Osteoblast (primary cell): ENCODE results near the gene APOA4. TPM values are rescaled to one million over a fixed set of nuclear protein-coding genes. Genes with fewer than 3 reads are reported as not detected.

Experiments
- DNase-seq: peaks from one replicate; pipeline ENCODE4 v3.0.0; 2011; ENCODE audit warnings: low spot score, mixed read lengths; ENCODE audit not compliant: insufficient read length; ENCODE audit errors: missing footprints
- H2AFZ ChIP-seq: 2 replicates; pipeline ENCODE4 v1.6.0; 2011; ENCODE audit warnings: mild to moderate bottlenecking, low read length
- H3K27ac ChIP-seq: 2 replicates; pipeline ENCODE4 v1.5.1; 2011; ENCODE audit warnings: mild to moderate bottlenecking, low read depth, low read length, moderate library complexity
- H3K27me3 ChIP-seq: 2 replicates; pipeline ENCODE4 v1.6.0; 2012; ENCODE audit warnings: mild to moderate bottlenecking, control low read depth, inconsistent platforms, low read length, moderate library complexity; ENCODE audit not compliant: insufficient read depth
- H3K36me3 ChIP-seq: 2 replicates; pipeline ENCODE4 v1.5.1; 2011; ENCODE audit warnings: mild to moderate bottlenecking, low read length, control low read depth, moderate library complexity; ENCODE audit not compliant: insufficient read depth
- H3K4me1 ChIP-seq: 2 replicates; pipeline ENCODE4 v1.5.1; 2011; ENCODE audit warnings: mild to moderate bottlenecking, low read length, control low read depth, moderate library complexity; ENCODE audit not compliant: insufficient read depth
- H3K4me2 ChIP-seq: 2 replicates; pipeline ENCODE4 v1.6.0; 2011; ENCODE audit warnings: mild to moderate bottlenecking, low read length; ENCODE audit not compliant: insufficient read depth
- H3K4me3 ChIP-seq: fragments of 200-600 bp; sonication (generic); 3 replicates; pipeline ENCODE4 v1.5.1; 2012; ENCODE audit warnings: mild to moderate bottlenecking, low read length, inconsistent platforms; ENCODE audit not compliant: insufficient read depth
- H3K79me2 ChIP-seq: 2 replicates; pipeline ENCODE4 v1.6.0; 2012; ENCODE audit warnings: mild to moderate bottlenecking, low read length, control low read depth, inconsistent platforms; ENCODE audit not compliant: insufficient read depth
- H3K9me3 ChIP-seq: 2 replicates; pipeline ENCODE4 v1.5.1; 2011; ENCODE audit warnings: low read depth, low read length, control low read depth
- H4K20me1 ChIP-seq: 2 replicates; pipeline ENCODE4 v1.6.0; 2012; ENCODE audit warnings: mild to moderate bottlenecking, low read length, control low read depth; ENCODE audit not compliant: insufficient read depth
- total RNA-seq: library from RNA; depleted of rRNA; stranded (reverse); fragments of >200 nt; gene quantifications from 2 replicates; pipeline ENCODE4 v1.2.3, GENCODE V29; 2012
- TF ChIP-seq, protein P1 (sequence below): IDR thresholded peaks from 2 replicates; pipeline ENCODE4 v1.5.1; 2011; ENCODE audit warnings: mild to moderate bottlenecking, low read depth, low read length, moderate library complexity; ENCODE audit errors: extremely low read depth

APOA4 gene
- total RNA-seq, 1 donor = not detected

DNA sequence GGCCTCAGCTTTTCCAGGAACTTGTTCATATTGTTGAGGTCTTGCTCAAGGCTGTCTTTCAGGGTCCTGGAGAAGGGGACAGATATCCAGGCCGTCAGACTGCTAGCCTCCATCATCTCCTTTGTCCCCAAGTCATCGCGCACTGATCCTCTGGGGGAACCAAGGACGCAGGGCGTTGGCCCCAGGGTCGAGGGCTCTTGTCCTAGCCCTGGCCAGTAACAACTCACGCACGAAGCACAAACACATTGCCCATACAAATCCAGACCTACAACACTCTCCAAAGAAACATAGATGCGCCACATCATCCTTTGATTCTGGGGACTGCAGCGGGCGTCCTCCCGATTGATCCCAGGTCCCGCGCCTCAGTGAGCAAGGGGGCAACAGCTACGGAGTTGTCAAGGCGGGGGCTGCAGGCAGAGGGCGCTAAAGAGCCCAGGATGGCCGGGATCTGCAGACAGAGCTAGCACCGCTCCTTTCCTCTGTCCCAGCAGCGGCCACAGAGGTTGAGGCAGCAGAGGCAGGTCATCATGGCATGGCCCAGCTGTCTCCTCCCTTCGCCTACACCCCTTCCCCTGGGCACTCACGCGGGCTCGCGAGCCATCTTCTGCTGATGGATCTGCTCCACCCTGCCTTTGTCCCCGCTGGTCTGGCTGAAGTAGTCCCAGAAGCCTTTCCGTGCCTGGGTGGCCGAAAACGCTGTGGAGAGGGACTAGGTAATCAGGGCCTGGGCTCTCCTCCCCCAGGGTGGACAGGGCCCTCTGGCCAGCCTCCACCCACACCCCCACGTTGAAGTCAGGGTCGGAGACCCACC lies 31.9 kb downstream of the APOA4 start:
- peaks cover 16% of the 10 kb centered on the region for H3K79me2 ChIP-seq
- H3K4me2 ChIP-seq = peak overlapping the region; percentile 31
- peak; percentile 96 for DNase-seq
- H2AFZ ChIP-seq = peak overlapping the region; percentile 75
- peaks cover 5% of the 10 kb centered on the region for H3K36me3 ChIP-seq
- TF ChIP-seq, protein P1, sequence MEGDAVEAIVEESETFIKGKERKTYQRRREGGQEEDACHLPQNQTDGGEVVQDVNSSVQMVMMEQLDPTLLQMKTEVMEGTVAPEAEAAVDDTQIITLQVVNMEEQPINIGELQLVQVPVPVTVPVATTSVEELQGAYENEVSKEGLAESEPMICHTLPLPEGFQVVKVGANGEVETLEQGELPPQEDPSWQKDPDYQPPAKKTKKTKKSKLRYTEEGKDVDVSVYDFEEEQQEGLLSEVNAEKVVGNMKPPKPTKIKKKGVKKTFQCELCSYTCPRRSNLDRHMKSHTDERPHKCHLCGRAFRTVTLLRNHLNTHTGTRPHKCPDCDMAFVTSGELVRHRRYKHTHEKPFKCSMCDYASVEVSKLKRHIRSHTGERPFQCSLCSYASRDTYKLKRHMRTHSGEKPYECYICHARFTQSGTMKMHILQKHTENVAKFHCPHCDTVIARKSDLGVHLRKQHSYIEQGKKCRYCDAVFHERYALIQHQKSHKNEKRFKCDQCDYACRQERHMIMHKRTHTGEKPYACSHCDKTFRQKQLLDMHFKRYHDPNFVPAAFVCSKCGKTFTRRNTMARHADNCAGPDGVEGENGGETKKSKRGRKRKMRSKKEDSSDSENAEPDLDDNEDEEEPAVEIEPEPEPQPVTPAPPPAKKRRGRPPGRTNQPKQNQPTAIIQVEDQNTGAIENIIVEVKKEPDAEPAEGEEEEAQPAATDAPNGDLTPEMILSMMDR = peak; percentile 90
- no peak overlapping the region for H3K4me3 ChIP-seq
- H3K27me3 ChIP-seq = no peaks in the 10 kb centered on the region
- H3K9me3 ChIP-seq = no peaks in the 10 kb centered on the region
- H4K20me1 ChIP-seq = no peaks in the 10 kb centered on the region
- H3K27ac ChIP-seq = no peak overlapping the region
- peaks cover 48% of the 10 kb centered on the region for H3K4me1 ChIP-seq

DNA sequence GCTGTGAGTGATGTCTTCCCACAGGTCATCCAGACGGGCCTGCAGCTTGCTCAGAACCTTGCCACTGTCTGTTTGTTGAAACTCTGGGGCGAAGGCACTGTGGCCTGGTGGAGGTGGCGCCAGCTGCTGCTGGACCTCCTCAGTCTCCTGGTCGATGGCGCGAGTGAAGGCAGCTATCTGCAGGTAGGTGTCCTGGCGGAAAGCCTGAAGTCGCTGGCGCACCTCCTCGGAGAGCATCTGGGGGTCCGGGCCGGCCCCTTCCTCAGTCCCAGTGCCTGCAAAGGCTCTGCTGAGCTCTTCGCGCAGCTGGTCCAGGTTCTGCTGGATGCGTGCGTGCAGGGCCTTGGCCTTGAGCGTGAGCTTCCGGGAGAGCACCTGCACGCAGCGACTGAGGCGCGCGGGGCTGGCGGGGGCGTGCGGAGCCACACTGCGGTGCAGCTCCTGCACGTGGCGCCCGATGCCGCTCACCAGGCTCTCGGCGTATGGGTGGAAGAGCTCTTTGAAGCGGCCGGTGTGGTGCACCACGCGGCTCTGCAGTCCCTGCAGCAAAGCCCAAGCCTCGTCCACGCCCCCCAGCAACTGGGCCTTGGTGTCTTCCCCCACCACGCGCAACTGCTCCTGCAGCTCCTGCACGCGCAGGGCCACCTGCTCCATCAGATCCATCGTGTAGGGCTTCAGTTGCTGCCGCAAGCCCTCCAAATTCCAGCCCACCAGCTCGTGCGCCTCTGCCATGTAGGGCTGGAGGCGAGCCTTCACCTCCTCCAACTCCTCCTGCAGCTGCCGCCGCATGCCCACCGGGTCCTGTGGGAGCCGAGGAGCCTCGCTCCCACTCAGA lies 32.7 kb downstream of the APOA4 start:
- peaks cover 24% of the 10 kb centered on the region for H3K79me2 ChIP-seq
- DNase-seq = no peak
- no peak overlapping the region for H3K4me2 ChIP-seq
- H4K20me1 ChIP-seq = no peaks in the 10 kb centered on the region
- H3K36me3 ChIP-seq = peaks cover 13% of the 10 kb centered on the region
- H3K27me3 ChIP-seq = no peaks in the 10 kb centered on the region
- no peaks in the 10 kb centered on the region for H3K9me3 ChIP-seq
- TF ChIP-seq, protein P1 = no peak
- no peak overlapping the region for H3K27ac ChIP-seq
- H3K4me1 ChIP-seq = peaks cover 48% of the 10 kb centered on the region
- no peak overlapping the region for H3K4me3 ChIP-seq
- no peak overlapping the region for H2AFZ ChIP-seq

DNA sequence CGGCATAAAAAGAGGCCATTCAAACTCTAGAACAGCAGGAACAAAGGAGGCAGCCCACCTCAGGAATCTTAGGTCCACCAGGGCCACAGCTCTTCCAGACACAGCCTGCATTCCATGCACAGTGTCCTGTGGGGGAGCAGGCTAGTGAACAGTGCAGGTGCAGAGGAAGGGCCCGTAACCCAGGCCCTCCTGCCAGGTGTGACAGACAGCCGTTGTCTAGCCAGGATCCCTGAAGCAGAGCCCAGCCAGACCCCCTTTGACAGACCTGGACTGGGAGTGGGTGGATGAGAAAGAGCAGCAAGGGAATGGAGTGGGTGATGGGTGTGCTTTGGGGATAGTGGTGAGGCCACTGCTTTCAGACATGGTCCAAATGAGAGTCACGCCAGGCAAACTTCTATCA lies 34.1 kb downstream of the APOA4 start:
- H3K4me2 ChIP-seq = peak overlapping the region; percentile 93
- TF ChIP-seq, protein P1 = no peak
- peak; percentile 73 for DNase-seq

DNA sequence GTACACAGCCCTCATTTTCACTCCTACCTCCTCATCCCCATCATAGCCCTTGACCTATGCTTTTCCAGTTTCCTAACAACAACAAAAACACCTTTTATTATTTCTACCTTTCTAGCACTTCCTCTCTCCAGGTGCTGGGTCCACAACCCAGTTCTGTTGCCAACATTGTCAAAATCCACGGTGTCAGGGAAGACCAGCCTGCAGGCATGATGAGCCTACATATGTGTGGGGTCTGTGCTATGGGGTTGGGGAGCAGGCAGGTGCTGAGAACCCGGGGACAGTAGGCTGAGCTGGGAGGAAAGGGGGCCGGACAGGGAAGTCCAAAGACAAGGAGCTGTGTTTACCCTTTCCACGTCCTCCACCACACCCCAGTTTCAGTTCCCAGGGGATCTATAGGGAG lies 34.6 kb downstream of the APOA4 start:
- Histone ChIP-seq H3K79me2 (peaks cover 34% of the 10 kb centered on the region), H3K27ac (peak overlapping the region; percentile 97), H3K9me3 (no peaks in the 10 kb centered on the region), H4K20me1 (no peaks in the 10 kb centered on the region), H3K36me3 (peaks cover 32% of the 10 kb centered on the region), H3K4me1 (peaks cover 39% of the 10 kb centered on the region), H3K27me3 (no peaks in the 10 kb centered on the region), H2AFZ (peak overlapping the region; percentile 97), H3K4me3 (peak overlapping the region; percentile 92), H3K4me2 (peak overlapping the region; percentile 93)
- no peak for DNase-seq
- TF ChIP-seq, protein P1 = no peak

More for the DNA sequence above, 34.1 kb downstream of the APOA4 start:
- Histone ChIP-seq H3K27me3 (no peaks in the 10 kb centered on the region), H3K4me1 (peaks cover 42% of the 10 kb centered on the region), H3K9me3 (no peaks in the 10 kb centered on the region), H3K27ac (no peak overlapping the region), H3K36me3 (peaks cover 27% of the 10 kb centered on the region), H2AFZ (no peak overlapping the region), H3K79me2 (peaks cover 34% of the 10 kb centered on the region), H4K20me1 (no peaks in the 10 kb centered on the region), H3K4me3 (no peak overlapping the region)
